ENCODE measurements around the gene HIF1AN.

The HIF1AN gene
- 96.9 to 115 reads per million in 2 experiments for total RNA-seq

DNA sequence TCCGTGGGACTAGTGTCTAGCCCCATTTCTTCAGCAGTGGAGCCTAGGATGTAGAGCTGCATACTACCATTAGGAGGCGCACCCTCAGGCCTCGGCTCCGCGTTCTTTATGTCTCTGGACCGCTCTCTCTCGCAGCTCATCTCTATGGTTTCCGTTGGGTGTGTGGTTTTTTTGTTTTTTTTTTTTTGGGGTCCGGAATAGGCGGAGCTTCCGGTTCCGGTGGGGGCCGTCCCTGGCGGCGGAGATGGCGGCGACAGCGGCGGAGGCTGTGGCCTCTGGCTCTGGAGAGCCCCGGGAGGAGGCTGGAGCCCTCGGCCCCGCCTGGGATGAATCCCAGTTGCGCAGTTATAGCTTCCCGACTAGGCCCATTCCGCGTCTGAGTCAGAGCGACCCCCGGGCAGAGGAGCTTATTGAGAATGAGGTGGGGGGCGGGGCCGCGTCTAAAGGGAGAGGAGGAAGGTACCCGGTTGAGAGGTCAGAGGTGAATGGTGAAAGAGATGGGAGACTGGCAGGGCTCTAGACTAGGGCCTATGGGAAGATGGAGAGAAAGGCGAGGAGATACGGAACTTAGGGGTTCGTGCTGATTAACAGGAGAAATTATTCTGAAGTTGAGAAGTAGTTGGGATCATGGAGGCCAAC, at the start of gene HIF1AN:
Gene HIF1AN (plus strand): TSS at position 229 of the 639 bp plus-strand sequence. CDS start 16 bp downstream, at position 245.
- DNase-seq (ENCODE audit: low read depth): peak; percentile 79

DNA sequence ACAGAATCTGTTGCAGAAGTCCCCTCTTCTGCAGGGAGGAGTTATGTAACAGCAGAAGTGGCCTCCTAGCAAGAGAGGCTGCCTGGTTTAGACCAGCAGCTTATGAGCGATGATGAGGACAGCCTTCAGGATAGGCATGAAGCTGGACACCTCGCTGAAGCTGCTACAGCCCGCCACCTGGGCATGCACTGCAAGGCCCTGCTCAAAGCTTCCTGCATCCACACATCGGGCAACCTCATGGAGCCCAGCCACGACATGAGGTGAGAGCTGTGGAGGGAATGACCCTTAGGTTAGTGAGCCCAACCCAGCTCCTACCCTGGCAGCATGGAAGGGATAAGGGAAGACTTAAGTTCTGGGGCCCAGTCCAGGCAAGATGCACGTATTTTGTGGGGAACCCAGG, 48.2 kb upstream of the HIF1AN start:
- no peak for DNase-seq (ENCODE audit: low read depth)

- DNase-seq (ENCODE audit: low read depth): no peak
Measured at GRCh38 chr10:100489396-100489795, 46.3 kb upstream of the HIF1AN start.

DNA sequence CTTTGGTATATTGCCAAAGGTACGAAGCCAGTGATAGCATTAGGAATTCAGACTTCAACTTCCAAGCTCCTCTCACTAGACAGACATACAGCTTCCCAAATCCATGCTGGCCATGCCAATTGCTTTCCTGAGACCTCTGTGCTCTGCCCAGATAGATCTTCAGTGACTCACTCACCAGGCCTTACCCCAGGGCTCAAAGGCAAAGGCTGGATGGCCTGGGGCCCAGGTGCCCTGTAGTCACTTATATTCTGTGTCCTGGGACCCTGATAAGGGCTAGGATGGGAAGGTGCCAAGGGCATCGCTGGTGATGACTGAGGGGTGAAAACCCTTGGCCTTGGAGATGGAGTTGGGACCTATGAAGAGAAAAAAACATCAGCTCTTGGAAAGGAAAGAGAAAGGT, 45.2 kb upstream of the HIF1AN start:
- no peak for DNase-seq (ENCODE audit: low read depth)

- DNase-seq (ENCODE audit: low read depth): no peak
Measured at GRCh38 chr10:100496567-100496966, 39.2 kb upstream of the HIF1AN start.

DNA sequence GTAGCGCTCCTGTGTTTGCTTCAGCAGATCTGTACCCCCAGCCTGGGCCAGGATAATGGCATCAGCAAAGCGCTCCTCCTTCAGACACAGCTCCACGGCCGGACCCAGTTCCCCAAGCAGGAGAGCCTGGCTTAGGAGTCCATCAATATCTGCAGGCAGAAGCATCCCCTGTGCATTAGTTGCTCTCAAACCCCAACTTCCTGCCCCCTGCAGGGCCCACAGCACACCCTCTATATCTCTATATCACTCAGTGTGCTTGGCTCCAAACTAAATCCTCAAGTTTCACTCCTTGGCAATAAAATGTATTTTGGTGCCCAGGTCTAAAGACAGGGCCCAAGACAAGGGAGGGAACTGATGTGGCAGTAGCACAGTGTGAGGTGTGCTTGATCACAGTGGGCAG, 37.7 kb upstream of the HIF1AN start:
- no peak for DNase-seq (ENCODE audit: low read depth)

DNA sequence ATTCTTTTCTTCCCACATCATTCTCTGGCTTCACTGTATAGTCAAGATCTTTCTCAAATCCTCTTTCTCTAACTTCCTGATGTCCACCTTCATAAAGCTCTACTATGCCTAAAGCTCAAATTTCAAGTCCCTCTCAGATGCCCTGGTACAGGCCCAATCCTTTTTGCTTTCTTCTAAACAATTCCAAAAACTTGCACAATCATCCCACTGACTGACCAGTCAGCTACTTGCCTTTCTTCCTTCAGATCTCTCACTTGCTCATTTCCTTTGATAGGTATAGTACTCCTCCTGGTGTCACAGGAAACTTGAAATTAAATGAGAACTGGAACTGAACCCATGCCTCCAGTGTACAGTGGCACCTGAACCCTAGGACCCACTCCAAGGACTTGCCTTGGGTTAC, 34.3 kb upstream of the HIF1AN start:
- no peak for DNase-seq (ENCODE audit: low read depth)

GRCh38 chr10:100502926-100503494, 32.7 kb upstream of the HIF1AN start:
- DNase-seq (ENCODE audit: low read depth): no peak

DNA sequence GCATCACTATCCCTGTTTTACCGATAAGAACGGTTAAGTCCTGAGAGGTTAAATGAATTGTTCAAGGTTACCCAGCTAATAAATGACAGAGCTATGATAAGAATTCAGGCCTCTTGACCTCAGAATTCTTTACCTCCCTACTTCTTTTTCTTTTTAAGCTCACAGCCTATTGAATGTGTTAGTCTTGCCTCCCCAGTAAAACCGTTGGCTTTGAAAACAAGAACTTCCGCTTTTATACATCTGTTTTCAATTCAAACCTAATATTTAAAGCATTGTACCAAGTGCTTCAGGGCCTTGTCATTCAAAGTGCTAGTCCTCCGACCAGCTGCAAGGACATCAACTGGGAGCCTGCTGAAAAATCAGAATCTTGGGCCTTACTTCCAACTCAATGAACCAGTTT, 31.6 kb upstream of the HIF1AN start:
- no peak for DNase-seq (ENCODE audit: low read depth)

DNA sequence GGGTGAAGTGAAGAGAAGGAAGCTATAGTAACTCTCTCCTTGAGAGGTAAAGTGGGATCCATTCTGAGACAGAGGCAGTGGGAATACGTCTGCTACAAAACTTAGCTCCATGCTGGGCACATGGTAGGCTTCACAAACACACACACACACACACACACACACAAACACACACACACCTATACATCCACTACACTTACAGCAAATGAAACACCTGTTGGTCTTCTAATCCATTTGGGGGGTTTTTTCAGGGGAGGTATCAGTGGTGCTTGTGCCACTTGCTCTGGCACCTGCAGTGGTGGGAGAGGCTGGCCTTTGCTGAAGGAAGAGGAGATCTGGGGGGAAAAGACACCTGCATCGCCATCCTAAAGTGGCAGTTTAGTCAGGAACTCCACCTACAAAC, 30.6 kb upstream of the HIF1AN start:
- DNase-seq (ENCODE audit: low read depth): no peak

- no peak for DNase-seq (ENCODE audit: low read depth)
Measured at GRCh38 chr10:100506596-100507356, 29.0 kb upstream of the HIF1AN start.

DNA sequence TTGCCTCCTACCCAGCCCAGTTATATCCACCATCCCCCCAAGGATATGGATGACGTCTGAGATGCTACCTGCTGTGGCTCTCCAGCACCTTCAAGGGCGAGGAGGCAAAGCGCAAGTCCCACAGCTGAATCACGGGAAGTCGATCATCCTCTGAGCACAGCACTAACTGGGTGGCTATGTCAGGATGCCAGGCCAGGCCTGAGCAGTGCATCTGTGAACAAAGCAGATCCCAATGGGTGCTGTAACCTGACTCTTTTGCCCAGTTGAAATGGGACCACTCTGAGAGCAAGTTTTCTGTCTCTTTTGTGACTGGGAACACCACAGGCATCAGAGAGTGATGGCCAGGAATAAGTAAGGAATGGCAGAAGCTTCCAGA, 28.4 kb upstream of the HIF1AN start:
- DNase-seq (ENCODE audit: low read depth): no peak

DNA sequence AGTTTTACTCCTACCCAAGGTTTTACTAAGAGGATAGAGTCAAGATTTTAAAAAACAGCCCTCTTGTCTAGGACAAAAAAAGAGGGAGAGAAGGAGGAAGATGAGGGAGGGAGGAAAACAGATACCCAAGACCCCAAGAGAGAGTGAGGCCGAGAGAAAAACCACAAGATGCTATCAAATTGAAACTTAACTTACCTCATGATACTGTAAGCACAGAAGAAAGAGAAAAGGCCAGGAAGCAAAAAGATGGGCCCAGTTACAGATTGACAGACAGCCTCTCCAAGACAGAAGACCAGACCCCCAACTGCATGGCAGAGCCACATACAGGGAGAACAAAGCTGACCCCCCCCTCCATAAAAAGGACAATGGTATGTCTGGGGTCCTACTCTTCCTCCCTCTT, 27.5 kb upstream of the HIF1AN start:
- no peak for DNase-seq (ENCODE audit: low read depth)

DNA sequence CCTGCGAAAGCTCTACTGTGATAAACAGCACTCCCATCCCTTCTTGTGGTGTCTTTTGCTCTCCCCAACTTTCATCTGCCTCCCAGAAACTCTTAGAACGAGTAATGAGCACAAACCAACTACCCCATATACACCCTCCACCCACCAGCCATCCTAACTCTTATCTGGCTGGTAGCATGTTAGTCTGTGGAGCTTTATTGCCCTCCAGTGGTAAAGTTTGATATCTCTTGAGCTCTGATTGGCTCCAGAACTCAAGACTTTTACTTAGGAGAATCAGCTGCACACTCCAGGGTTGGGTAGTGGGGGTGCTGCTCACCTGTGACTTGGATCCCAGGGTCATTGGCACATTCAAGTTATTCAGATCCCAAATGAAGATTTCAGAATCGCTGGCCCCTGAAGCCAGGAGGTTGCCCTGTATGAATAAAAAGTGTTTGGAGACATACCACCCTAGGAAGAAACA, 27.0 kb upstream of the HIF1AN start:
- no peak for DNase-seq (ENCODE audit: low read depth)

DNA sequence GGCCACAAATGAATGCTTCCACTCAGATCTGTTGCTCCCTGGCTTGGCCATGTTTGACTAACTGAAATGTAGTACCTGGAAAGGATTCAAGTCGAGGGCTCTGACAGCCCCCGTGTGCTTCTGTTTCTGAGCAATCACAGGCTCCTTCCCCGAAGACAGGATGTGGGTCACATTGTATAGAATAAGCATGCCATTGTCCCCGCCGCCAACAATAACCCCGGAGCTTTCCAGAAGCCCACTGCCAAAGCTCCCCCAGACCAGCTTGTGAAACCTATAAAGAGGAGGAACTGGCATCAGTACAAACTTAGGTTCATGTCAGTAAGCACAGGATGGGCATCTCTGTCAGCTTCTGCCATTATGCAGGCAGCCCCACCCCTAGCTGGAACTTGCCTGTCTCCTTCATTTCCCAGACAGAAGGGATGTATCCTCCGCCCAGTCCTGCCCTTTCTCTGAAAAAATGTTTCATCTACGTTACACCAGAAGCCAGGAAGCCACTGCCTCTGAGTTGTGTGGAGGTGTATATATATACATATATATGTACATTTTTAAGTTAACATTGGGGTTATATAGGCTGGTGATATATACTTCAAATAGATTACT, 26.4 kb upstream of the HIF1AN start:
- no peak for DNase-seq (ENCODE audit: low read depth)

DNA sequence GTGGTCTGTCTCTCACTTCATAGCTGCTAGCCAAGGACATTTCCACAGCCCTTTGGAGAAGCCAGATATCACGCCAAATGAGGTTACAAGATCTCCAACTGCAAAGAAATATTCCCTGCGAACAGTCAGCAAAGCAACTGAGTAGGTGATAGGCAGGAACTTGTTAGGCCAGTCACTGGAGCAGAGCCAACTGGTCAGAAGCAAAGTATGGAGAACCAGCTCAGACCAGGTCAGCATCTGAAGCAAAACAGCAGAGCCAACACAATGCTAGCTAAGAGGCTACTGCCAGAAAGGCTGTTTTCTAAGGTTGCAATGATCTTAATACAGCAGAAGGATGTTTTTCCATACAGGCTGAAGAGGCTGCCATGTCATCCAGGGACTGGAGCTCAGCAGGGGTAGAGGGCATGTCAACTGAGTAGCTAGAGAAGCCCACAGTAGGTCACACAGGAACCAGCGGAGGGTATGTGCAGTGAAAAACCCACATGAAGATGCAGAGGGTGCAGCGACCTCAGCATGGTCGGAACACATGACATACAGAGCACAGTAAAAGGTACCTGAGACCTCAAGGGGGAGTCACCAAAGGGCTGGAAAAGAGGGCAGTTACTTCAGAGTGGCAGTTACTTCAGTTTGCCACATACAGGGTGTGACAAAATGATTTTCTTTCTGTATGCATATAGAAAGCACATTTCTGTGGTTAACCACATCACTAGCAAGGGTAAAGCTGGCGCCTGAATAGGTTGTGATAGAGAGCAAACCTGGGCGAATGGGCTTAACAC, 25.0 kb upstream of the HIF1AN start:
- peak; percentile 38 for DNase-seq (ENCODE audit: low read depth)

- no peak for DNase-seq (ENCODE audit: low read depth)
Measured at GRCh38 chr10:100515612-100516011, 20.1 kb upstream of the HIF1AN start.

DNA sequence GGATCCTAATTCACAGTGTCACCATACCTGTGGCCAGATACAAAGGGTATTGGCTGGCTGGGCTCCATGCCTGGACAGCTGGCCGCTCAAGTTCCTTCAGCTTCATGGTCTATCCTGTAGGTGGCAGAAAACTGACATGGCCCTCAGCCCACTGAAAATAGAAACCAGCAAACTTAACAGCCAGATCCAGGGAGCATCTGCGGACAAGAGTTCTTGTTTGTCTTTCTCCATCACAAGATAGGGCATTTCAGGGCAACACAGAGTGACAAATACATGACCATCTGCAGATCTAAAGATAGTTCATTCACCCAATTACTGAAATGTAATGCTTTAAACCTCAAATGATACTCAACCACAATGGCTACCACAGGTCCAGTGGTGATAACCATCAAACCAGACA, 18.9 kb upstream of the HIF1AN start:
- no peak for DNase-seq (ENCODE audit: low read depth)

DNA sequence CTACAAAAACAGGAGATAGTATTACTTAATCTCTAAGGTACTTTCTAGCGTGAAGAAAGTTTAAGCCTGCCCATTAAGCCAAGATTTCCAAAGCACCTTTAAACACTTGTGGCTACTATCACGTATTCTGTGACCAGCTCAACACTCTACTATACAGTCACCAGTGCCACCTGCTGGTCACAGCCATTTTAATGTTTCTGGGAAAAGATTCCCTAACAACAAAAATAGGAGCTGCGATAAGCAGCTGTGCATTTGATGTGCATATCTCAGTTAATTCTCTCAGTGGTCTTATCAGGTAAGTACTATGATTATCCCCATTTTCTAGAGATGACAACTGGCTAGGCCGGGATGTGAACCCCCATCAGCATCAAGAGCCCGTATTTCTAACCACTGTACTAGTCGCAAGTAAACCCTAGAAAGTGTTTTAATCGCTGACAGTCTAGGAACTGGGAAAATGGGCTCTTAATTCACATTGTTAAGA, 16.9 kb upstream of the HIF1AN start:
- peak; percentile 45 for DNase-seq (ENCODE audit: low read depth)

DNA sequence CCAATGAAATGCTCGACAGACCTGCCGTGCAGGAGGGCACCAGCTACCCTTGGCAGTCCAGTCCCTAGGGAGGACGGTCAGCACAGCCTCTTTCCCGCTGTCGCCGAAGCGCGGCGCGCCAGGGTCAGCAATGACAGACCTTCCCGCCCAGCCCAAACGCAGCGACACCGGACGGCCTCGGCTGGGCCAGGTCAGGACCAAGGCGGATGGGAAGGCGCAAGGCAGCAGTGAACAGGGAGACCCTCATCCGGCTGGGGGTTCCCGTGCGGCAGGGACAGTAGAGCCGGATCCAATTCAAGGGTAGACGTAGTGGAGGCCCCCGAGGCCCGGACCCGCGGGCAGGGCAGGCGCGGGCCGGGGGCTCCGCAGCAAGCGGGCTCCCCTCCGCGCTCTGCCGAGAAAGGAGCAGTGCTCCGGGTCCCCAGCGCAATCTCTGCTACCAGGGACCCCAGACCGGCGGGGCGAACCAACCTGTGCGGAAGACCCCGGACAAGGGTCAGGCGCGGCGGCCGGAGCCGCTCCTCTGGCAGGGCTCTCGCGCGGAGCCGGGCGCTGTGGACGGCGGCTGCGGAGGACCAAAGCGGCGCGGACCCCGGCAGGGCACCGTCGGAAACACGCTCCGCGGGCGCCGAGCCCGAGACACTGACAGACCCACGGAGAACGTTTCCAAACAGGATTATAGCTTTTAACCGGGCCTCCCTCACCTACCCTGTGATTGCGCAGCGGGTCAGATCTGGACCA, 16.3 kb upstream of the HIF1AN start, which contains the start of gene SEC31B:
Gene SEC31B (minus strand): TSS at position 551 of the 741 bp plus-strand sequence. CDS start 2,909 bp downstream, outside the sequence.
- no peak for DNase-seq (ENCODE audit: low read depth)

- DNase-seq (ENCODE audit: low read depth): no peak
Measured at GRCh38 chr10:100520811-100521210, 14.9 kb upstream of the HIF1AN start.

All from T follicular helper cell (primary cell).